Activated T-cell treated with anti-CD3 and anti-CD28 coated beads, Interleukin-2, amount 50 U/mL, for 48 hours (primary cell): ENCODE results near the gene PI4KA.

Source experiments
- DNase-seq, 2 experiments: peaks; one replicate each; pipeline ENCODE4 v3.0.0-alpha.2; 2020

The PI4KA gene

DNA sequence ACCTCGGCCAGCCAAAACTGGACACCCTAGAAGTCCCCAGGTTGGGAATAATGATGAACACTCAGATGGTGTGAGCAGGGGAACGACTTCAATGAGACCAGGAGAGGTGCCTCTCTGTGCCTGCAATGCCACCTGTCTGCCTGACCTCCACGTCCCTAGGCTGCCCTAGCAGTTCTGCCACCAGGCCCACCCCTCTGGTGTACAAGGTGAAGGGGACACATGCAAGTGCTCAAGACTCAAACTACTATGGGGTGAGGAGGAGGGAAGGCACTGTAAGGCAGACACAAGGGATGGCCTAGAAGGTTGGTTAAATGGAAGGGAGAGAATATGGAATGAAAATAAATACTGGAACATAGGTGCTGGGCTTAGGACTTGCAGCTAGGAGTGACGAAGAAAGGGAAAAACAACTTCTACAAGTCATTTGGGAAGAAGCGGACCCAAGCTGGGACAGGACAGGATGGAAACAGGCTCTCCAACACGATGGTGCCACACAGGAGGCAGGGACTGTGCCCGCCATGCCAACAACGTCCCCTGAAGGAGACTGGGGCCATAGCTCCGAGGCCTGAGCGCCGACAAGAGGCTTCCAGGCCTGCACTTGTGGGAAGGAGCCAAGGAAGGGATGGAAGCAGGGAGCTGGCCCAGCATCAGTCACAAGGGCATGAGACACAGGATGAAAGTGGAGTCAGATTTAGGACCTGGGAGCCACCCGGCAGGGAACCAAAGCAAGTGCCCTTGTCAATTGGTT is 66.2 kb downstream of the PI4KA start:
- no peak for DNase-seq

DNA sequence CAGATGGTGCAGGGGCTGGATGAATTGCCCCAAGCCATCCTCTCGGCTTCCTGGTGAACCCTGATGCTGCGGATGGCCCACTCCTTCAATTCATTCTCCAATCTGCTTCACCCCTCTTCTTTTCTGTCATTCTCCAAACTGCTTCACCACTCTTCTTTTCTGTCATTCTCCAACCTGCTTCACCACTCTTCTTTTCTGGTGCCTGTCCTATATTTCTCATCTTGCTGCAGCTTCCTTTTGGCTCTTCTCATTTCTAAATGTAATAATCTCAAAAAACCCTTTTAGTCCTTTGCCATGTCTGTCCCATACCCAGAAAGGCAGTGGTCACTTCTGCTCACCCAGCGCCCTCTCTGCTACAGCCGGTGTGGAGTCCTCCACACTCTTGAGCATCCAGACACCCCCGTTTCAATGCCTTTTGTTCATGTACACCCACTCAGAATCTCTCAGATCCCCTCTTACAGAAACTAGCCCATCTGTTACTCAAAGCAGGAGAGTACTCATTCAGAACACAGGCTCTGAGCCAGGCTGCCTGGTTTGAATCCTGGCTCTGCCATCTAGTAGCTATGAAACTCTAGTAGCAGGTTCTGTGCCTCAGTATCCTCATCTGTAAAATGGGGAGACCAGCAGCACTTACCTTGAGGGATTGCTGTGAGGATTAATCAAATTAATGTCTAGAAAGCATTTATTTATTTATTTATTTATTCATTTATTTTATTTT is 69.8 kb downstream of the PI4KA start:
- DNase-seq, result no peak

DNA sequence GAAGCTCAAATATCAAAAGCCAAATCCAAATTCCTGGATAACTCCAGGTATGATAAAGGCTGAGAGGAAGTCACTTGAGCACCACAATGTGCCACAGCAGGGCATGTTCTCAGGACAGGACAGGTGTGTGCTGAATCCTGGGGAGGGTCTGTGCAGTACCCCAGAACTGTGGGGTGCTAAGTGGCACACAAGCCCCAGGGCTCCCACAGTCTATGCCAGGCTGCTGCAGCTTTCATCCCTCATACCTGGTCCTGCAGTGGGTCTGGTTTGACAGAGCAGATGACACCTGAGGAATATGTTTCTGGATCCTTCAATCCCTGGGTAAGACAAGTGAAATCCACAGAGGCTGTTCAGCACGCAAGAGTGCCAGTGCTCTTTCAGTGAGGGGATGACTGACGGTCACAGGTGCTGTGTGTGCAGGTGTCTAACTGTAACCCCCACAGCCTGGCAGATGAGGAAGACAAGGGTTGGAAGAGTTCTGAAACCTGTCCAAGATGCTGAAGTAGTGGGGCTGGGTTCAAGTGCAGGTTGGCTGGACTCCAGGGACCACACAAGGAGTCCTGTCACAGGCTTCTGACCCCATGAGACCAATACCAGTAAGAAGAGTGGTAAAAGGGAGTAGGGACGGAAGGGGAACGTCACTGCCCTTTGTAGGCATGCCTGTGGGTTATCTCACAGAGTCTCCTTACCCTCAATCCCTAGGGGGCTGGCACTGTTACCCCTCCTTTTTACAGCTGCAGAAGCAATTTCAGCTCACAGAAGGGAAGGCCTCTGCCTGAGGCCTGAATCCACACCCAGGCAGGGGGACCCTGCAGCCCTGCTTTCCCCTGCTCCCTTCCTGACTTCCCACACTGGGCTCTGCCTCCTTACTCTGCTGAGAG is 70.6 kb downstream of the PI4KA start:
- no peak for DNase-seq

DNA sequence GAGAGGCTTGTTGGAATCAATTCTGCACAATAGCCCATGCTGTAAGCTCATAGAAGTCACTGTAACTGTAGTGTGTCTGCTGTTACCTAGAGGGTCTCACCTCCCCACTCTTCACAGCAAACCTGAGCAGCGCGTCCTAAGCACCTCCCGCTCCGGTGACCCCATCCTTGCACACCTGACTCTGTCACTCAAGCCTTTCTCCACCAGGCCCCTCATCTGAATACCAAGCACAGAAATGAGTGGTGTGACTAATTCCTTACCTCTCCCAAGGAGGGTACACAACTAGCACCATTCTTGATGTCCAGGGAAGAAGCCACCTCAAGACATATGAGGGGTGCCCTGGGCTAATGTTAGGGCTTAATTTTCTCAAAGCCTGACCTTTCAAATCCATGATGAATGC is 71.4 kb downstream of the PI4KA start:
- no peak for DNase-seq

DNA sequence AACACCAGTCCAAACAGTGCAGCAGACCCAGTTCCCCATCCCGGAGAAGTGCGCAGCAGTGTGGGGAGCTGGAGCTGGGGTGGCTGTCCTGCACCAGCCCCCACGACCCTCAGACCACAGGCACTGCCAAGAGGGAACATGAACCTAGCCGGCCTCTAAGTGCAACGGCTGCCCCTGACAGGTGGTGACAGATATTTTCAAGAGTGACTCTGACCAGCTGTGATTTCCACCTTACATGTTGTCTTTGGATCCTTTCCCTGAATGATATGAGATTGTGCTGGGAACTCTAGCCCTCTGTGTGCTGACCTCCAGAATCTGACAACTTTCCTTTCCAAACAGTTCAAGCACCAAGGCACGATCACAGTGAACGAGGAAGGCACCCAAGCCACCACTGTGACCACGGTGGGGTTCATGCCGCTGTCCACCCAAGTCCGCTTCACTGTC is 72.1 kb downstream of the PI4KA start:
- DNase-seq, result no peak

DNA sequence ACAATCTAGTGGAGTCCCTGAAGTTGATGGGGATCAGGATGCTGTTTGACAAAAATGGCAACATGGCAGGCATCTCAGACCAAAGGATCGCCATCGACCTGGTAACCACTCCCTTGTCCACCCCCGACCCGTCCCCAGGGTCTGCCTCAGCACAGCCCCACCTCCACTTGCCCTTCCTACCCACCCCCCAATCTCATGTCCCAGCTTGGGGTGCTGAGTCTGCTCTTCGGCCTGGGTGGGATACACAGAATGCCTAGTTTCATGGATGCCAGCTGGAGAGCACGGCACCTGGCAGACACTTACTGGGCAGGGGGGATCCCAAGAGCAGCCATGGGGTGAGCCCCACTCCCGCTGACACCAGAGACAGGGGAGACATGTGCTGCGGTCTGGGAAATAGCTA is 72.6 kb downstream of the PI4KA start:
- DNase-seq, result no peak

DNA sequence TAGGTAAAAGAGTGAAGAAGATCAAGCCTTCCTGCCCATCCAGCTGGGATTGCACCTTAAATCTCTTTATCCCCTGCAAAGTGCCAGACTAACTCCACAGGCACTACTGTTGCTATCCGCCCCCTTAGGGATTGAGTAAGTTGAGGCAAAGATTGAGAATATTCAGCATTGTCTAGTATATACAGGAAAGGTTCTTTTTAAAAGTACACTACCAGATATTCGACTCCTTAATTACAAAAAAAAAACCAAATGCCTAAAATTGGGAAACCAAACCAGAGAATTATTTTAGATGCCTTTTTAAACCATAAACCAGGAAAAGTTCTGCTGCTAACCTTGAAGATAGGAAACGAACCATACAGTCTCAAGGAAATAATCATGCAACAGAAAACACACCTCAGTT is 73.2 kb downstream of the PI4KA start:
- no peak for DNase-seq

DNA sequence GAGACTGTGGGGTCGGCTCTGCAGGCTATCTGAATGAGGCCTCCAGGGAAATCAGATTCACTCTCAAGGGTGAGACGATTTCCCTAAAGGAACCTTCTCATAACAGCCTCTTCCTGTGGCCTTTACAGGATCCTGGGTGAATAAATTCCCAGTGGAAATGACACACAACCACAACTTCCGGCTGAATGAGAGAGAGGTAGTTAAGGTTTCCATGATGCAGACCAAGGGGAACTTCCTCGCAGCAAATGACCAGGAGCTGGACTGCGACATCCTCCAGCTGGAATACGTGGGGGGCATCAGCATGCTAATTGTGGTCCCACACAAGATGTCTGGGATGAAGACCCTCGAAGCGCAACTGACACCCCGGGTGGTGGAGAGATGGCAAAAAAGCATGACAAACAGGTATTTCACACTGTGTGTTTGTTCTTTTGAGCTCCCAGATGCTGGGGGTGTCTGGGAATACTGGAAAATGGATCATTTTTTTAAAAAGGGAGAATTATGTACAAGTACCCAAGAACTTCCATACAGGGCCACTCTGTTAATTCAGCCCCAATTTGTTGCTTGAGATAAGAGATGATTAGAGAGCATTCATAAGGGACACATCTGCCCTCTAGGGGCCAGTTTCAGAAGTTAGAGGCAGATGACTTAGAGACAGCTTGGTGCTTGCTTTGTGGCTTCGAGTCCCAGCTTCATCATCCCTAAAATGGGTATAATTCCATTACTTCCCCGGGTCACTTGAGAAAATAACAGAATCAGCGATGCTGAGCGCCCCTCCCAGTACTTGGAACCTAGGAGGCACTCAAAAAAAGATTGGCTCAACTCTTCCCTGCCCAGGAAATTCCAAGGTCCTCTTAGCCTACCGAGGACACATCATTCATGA is 74.5 kb downstream of the PI4KA start:
- DNase-seq, result peak; percentile 43 to 51

DNA sequence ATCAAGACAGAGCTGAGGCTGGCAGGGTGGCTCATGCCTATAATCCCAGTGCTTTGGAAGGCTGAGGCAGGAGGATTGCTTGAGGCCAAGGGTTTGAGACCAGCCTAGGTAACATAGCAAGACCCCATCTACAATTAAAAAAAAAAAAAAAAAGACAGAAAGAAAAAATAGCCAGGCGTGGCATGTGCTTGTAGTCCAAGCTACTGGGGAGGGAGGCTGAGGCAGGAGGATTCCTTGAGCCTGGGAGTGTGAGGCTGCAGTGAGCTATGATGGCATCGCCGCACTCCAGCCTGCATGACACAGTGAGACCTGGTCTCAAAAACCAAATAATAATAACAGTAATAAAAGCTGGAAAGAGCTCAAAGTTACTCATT is 75.3 kb downstream of the PI4KA start:
- no peak for DNase-seq

DNA sequence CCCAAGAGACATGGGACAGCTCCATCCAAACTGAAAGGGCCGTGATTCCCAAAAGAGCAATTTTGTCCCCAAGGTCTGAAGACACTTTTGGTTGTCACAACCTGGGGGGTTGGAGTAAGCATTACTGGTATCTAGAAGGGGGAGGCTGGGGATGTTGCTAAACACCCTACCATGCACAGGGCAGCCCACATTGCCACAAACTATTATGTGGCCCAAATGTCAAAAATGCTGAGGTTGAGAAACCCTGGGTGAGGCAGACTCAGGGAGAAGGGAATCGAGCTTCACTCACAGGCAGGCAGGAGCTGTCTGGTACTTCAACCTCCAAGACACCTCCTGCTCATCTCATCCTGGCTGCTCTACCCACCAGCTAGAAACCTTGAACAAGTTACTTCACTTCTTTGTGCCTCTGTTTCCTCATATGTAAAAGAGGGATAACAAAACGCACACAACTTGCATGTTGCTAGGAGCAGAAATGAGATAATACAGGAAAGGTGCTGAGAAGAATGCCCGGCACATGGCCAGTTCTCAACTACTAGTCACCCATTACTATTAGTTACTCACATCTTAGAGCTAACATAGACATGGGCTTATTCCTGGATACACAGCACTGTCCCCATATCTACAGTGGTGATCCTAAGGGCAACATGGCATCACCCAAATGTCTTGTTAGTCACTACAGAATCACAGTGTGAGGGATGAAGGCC is 75.9 kb downstream of the PI4KA start:
- no peak for DNase-seq

DNA sequence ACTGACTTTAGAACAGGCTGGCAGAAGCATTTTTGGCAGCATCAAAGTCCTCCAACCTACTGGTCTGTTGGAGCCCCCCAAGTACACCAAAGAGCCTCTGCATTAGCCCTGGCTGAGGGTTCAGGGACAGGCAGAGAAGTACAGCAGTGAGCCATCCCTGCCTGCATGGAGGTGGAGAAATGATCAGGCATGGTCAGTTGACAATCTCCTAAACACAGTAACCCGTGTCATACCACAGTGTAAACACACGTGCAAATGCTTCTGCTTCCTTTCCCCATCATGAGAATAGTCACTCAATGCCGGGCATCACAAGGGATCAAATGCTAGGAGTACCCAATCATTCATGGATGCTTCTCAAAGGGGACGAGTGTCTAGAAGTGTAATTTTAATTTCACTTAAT is 76.5 kb downstream of the PI4KA start:
- DNase-seq, result no peak

DNA sequence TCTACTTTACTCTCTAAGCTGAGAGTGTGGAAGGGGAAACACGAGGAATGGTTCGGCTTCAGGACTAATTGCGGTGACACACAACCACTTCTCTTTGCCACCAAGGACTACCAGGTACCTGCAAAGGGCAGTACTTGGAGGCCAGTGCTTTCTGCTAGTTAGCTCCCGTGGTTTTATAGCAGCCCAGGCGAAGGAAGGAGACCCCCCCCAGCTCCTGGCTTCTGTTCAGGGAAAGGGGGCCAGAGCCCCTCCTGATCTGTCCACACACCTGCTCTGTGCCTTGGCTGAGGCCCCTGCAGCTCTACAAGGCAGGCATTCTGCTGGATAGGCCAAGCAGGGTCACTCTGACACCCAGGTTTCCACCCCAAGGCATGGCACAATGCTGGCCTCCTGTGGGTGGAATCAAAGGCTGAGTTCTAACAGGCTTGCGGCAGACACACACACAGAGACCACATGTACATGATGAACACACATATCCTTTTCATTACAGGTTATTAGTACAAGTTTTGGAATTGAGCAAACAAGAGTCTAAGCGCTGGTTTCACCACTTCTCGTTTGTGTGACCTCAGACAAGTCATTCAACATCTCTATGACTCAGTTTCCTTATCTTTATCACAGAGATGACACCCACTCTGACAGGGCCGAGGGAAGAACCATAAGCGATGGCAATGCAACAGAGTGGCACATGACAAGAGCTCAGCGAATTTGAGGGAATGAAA is 77.2 kb downstream of the PI4KA start:
- peak; percentile 68 to 70 for DNase-seq

DNA sequence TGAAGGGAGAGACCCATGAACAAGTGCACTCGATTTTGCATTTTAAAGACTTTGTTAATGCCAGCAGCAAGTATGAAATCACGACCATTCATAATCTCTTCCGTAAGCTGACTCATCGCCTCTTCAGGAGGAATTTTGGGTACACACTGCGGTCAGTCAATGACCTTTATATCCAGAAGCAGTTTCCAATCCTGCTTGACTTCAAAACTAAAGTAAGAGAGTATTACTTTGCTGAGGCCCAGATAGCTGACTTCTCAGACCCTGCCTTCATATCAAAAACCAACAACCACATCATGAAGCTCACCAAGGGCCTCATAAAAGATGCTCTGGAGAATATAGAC is 78.8 kb downstream of the PI4KA start:
- no peak for DNase-seq

DNA sequence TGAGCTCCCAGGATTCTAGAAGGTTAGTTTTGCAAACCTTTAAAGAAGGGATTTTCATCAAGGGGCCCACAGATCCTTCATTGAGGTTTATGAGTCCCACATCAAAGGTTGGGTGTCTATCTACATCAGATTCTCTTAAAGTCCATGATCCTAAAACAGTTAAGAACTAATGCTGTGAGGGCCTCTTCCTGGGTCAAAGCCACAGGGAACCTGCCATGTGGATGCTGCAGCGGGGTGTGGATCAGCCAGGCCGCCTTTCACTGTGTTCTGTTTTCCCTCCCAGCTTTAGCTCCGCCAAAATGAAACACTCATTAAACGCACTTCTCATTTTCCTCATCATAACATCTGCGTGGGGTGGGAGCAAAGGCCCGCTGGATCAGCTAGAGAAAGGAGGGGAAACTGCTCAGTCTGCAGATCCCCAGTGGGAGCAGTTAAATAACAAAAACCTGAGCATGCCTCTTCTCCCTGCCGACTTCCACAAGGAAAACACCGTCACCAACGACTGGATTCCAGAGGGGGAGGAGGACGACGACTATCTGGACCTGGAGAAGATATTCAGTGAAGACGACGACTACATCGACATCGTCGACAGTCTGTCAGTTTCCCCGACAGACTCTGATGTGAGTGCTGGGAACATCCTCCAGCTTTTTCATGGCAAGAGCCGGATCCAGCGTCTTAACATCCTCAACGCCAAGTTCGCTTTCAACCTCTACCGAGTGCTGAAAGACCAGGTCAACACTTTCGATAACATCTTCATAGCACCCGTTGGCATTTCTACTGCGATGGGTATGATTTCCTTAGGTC is 79.4 kb downstream of the PI4KA start:
- DNase-seq, result no peak

DNA sequence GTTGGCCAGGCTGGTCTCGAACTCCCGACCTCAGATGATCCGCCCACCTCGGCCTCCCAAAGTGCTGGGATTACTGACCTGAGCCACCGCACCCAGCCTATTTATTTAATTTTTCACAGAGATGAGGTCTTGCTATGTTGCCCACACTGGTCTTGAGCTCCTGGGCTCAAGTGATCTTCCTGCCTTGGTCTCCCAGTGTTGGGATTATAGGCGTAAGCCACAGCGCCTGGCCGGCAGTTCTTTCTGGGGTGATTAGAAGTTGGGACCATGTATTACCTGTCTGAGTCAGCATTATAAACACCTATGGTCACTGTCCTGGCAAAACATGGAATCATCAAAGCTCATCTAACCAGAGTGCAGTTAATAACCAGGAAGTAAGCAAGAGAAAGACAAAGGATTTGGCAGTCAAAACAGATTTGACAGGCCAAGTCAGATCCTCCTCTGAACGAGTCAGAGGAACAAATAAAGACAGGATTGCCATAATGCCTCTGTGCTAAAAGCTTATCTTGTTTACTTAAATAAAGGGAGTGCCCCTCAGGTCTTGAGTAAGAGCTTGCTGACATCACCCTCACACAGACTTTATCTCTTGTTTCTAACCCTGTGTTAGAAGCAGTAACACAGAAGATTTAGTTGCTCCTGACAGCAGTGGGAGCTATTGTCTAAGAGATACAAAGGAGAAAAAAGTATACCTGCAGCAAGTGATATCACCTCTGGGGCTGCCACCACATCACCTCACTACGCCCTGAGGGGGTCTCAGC is 81.0 kb downstream of the PI4KA start:
- no peak for DNase-seq

DNA sequence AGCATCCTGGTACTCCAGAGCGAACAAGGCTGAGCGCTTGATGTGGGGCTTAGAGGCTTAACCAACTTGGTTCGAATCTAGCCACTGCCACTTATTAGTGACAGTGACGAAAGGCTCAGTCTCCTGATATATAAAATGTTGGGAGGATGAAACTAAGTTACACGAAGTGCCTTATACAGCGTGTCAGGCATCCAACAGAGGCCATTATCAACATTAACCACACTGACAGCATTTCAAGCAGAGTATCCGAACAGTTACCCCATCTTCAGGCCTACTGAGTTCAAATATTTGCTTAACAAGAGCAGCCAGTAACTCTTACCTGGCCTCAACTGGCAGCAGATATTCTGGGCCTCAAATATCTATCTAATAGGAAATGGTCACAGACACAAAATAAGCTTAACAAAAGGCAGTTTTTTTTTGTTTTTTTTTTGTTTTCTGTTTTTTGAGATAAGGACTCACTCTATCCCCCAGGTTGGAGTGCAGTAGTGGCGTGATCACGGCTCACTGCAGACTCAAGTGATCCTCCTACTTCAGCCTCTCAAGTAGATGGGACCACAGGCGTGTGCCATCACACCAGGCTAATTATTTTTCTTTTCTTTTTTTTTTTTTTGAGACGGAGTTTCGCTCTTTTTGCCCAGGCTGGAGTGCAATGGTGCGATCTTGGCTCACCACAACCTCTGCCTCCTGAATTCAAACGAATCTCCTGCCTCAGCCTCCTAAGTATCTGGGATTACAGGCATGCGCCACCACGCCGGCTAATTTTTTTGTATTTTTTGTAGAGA is 81.8 kb downstream of the PI4KA start:
- no peak for DNase-seq

DNA sequence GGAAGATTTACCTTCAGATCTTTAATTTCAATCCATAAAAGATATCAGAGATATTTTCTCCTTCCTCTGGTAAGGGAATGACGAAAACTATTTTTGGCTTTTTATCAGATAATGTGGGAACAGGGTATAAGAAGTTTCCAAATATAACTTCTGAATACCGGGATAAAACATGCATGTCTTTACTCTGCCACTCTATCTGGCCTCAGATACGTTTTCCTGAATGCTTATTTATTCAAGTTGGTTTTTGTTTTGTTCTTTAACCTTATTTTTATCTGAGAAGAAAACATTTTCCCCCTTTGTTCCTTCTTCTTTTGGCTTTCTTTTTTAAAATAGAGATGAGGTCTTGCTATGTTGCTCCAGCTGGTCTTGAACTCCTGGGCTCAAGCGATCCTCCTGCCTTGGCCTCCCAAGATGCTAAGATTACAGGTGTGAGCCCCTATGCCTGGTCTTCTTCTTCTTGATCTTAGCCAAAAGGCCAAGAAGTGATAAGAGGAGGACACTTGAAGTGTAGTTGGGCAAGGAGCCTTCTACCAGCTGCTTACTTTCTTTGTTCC is 83.2 kb downstream of the PI4KA start:
- DNase-seq, result no peak

DNA sequence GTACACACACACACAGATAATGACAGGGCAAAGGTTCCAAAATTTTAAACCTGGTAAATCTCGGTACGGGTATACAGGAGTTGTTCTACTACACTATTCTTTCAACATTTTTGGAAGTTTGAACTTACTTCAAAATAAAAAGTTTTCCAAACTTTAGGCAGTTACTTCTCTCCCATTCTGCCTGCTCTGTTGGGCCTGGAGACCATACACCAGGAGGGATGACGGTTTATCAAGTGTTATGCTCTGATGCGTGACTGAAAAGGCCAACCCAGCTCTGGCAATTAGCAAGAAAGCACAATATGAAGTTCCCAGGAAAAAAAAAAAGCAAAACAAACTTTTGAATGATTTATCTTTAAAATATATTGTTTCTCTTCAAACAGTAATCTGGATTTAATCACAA is 83.7 kb downstream of the PI4KA start:
- DNase-seq, result no peak

DNA sequence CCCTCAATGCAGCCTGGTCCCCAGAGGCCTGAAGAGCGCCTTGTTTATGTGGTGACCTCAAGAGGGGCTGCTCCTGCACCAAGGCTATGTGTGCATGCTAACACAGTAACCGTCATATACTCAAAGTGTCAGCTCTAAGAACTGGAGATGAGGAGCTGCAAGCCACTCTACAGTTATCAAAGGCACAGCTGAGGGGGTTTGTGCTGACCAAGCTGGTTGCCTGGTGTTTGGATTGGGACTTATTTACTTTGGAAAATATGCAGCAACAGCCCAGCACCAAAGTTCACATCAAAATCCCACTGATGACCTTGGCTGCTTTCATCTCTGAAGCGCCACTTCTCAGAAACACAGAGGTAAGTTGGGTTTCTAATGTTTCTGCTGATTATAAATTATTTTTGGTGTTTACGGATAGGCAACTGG is 84.8 kb downstream of the PI4KA start, which contains the start of gene SERPIND1:
Gene SERPIND1 (plus strand): TSS at position 321 of the 420 bp plus-strand sequence. CDS start 5,200 bp downstream, outside the sequence.
- DNase-seq, result no peak
